Fibroblast of lung (primary cell): ENCODE results near the gene KIAA1614. TPM values are rescaled to one million over a fixed set of nuclear protein-coding genes. Genes with fewer than 3 reads are reported as not detected.

Experiments used
- DNase-seq, 2 donors: peaks; one replicate each; pipeline versions ENCODE4 v3.0.0 to v3.0.0-alpha.2; 2010; ENCODE audit warnings: low read depth in 2 of 2
- H2AFZ ChIP-seq: 2 replicates; pipeline ENCODE4 v1.5.1; 2012; ENCODE audit warnings: low read length, control low read depth, inconsistent platforms
- H3K27ac ChIP-seq: 2 replicates; pipeline ENCODE4 v1.5.1; 2011; ENCODE audit warnings: low read length, control low read depth; ENCODE audit not compliant: insufficient read depth
- H3K27me3 ChIP-seq: 2 replicates; pipeline ENCODE4 v1.5.1; 2011; ENCODE audit warnings: mild to moderate bottlenecking, low read length; ENCODE audit not compliant: control insufficient read depth, insufficient read depth
- H3K36me3 ChIP-seq: 2 replicates; pipeline ENCODE4 v1.5.1; 2011; ENCODE audit warnings: low read length; ENCODE audit not compliant: control insufficient read depth, insufficient read depth
- H3K4me1 ChIP-seq: 2 replicates; pipeline ENCODE4 v1.5.1; 2011; ENCODE audit warnings: low read length; ENCODE audit not compliant: control insufficient read depth, insufficient read depth; ENCODE audit errors: extremely low read depth
- H3K4me2 ChIP-seq: 2 replicates; pipeline ENCODE4 v1.5.1; 2011; ENCODE audit warnings: low read length, control low read depth; ENCODE audit not compliant: insufficient read depth; ENCODE audit errors: extremely low read depth
- H3K4me3 ChIP-seq, 4 experiments: fragments of 200-600 bp in 1 of 4; sonication (generic) in 1 of 4; replicated peaks in 1 of 4; 2 replicates each; pipeline ENCODE4 v1.5.1; 2011 to 2016; ENCODE audit warnings: low read length in 4 of 4, low read depth in 3 of 4, mild to moderate bottlenecking in 3 of 4, control low read depth in 2 of 4, inconsistent platforms in 1 of 4, mixed read lengths in 1 of 4; ENCODE audit not compliant: insufficient read depth in 1 of 4; ENCODE audit errors: control extremely low read depth in 1 of 4
- H3K79me2 ChIP-seq: 2 replicates; pipeline ENCODE4 v1.5.1; 2012; ENCODE audit warnings: mild to moderate bottlenecking, low read length, inconsistent platforms; ENCODE audit not compliant: control insufficient read depth, insufficient read depth
- H3K9ac ChIP-seq: 2 replicates; pipeline ENCODE4 v1.5.1; 2011; ENCODE audit warnings: mild to moderate bottlenecking, low read length, control low read depth; ENCODE audit not compliant: insufficient read depth
- H3K9me3 ChIP-seq: 2 replicates; pipeline ENCODE4 v1.5.1; 2012; ENCODE audit warnings: low read depth, low read length; ENCODE audit not compliant: control insufficient read depth, insufficient read depth
- H4K20me1 ChIP-seq: 2 replicates; pipeline ENCODE4 v1.5.1; 2011; ENCODE audit warnings: low read length; ENCODE audit not compliant: control insufficient read depth, insufficient read depth; ENCODE audit errors: extremely low read depth
- EZH2 ChIP-seq: IDR thresholded peaks from 2 replicates; pipeline ENCODE4 v1.5.1; 2012; ENCODE audit warnings: low read length, control low read depth, mild to moderate bottlenecking; ENCODE audit errors: missing control alignments
- polyA plus RNA-seq, 2 donors: library from polyadenylated mRNA; depleted of rRNA in 1 of 2; stranded (reverse) in 1 of 2; unstranded in 1 of 2; fragments of >200 nt; gene quantifications; 2 replicates each; pipeline ENCODE4 v1.2.1, GENCODE V29; 2011 to 2012; ENCODE audit warnings: missing spikeins in 1 of 2
- total RNA-seq: library from RNA; depleted of rRNA; stranded (reverse); fragments of >200 nt; gene quantifications from 2 replicates; pipeline ENCODE4 v1.2.1, GENCODE V29; 2014
- TF ChIP-seq, protein P1 (sequence below), 2 donors: IDR thresholded peaks in 1 of 2; conservative IDR thresholded peaks in 1 of 2; 1 replicate in 1 of 2; 2 replicates in 1 of 2; pipeline ENCODE4 v1.5.1; 2011 to 2012; ENCODE audit warnings: low read length in 2 of 2, control low read depth in 1 of 2, inconsistent platforms in 1 of 2, low read depth in 1 of 2, mild to moderate bottlenecking in 1 of 2

The KIAA1614 gene
- total and polyA plus RNA-seq, 2 donors (not counting 1 experiment from before 2014, with no cell fraction given) = 3.0 to 8.1 TPM

DNA sequence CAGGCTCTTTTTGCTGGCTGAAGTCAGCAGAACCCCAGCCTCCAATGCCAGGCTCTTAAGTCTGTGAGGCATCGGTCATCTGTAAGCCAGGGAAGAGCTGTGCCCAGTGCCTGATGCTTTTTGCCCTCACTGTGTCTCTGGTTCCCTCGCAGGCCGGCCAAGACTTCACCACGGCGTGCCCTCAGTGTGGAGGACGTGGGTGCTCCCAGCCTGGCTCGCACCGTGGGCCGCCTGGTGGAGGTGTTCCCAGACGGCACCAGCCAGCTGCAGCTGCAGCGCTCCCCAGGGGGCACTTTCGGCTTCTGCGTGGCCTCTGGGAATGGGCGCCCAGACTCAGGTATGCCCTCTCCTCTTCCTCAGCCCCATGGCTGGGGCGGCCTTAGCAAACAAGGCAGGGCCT lies 32.5 kb downstream of the KIAA1614 start:
- Histone ChIP-seq H3K4me3 (no peak overlapping the region), H3K27me3 (no peaks in the 10 kb centered on the region), H2AFZ (no peak overlapping the region), H3K9ac (no peak overlapping the region), H3K4me1 (no peaks in the 10 kb centered on the region), H3K79me2 (no peaks in the 10 kb centered on the region), H3K4me2 (no peak overlapping the region), H3K9me3 (no peaks in the 10 kb centered on the region), H3K36me3 (peaks cover 3% of the 10 kb centered on the region), H4K20me1 (no peaks in the 10 kb centered on the region), H3K27ac (no peak overlapping the region)
- no peak for DNase-seq
- TF ChIP-seq, protein P1, sequence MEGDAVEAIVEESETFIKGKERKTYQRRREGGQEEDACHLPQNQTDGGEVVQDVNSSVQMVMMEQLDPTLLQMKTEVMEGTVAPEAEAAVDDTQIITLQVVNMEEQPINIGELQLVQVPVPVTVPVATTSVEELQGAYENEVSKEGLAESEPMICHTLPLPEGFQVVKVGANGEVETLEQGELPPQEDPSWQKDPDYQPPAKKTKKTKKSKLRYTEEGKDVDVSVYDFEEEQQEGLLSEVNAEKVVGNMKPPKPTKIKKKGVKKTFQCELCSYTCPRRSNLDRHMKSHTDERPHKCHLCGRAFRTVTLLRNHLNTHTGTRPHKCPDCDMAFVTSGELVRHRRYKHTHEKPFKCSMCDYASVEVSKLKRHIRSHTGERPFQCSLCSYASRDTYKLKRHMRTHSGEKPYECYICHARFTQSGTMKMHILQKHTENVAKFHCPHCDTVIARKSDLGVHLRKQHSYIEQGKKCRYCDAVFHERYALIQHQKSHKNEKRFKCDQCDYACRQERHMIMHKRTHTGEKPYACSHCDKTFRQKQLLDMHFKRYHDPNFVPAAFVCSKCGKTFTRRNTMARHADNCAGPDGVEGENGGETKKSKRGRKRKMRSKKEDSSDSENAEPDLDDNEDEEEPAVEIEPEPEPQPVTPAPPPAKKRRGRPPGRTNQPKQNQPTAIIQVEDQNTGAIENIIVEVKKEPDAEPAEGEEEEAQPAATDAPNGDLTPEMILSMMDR (conservative IDR thresholded peaks at IDR 0.05 in 1 of 2, IDR thresholded peaks at IDR 0.05 in 1 of 2; ENCODE audit: low read depth in 1 of 2, low read length in 2 of 2) = no peak
- no peak for TF ChIP-seq EZH2

DNA sequence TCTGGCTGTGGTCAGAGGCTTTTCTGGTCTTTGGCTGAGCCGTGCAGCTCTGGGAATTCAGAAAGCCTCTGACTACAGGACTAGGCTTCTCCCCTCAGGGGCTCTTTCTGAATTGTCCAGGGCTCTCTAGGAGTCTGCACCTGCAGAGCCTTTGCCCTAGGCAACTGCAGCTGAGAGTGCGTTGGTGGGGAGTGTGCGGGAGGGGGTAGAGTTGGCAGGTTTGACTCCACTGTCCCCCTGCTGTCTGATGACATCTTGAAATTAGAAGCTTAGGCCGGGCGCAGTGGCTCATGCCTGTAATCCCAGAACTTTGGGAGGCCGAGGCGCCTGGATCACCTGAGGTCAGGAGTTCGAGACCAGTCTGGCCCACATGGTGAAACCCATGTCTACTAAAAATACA lies 32.9 kb downstream of the KIAA1614 start:
- TF ChIP-seq, protein P1 (conservative IDR thresholded peaks at IDR 0.05 in 1 of 2, IDR thresholded peaks at IDR 0.05 in 1 of 2; ENCODE audit: low read depth in 1 of 2, low read length in 2 of 2) = no peak
- TF ChIP-seq EZH2 = no peak
- no peaks in the 10 kb centered on the region for H3K4me1 ChIP-seq
- H4K20me1 ChIP-seq = no peaks in the 10 kb centered on the region
- H3K9ac ChIP-seq = no peak overlapping the region
- H3K27ac ChIP-seq = no peak overlapping the region
- no peak overlapping the region for H3K4me3 ChIP-seq
- no peak for DNase-seq
- peaks cover 5% of the 10 kb centered on the region for H3K36me3 ChIP-seq
- no peaks in the 10 kb centered on the region for H3K79me2 ChIP-seq
- H3K4me2 ChIP-seq = no peak overlapping the region
- no peaks in the 10 kb centered on the region for H3K27me3 ChIP-seq
- no peaks in the 10 kb centered on the region for H3K9me3 ChIP-seq
- no peak overlapping the region for H2AFZ ChIP-seq

DNA sequence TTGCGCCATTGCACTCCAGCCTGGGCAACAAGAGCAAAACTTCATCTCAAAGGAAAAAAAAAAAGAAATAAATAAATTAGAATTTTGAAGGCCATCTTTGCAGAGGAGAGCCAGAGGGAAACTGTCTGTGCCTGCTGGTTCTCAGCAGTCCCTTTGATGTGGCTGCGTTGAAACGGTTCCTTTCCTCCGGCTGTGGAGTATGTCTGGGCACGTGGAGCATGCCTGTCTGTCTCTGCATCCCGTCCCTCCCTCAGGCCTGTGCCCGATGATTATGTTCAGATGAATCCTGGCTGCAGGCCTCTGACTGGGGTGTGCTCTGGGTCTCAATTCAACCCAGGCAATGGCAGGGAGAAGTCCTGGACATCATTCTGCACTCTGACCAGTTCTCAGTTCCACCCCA lies 33.4 kb downstream of the KIAA1614 start:
- Histone ChIP-seq H3K36me3 (peaks cover 5% of the 10 kb centered on the region), H3K4me1 (no peaks in the 10 kb centered on the region), H3K9me3 (no peaks in the 10 kb centered on the region), H3K27ac (no peak overlapping the region), H3K4me3 (no peak overlapping the region), H2AFZ (no peak overlapping the region), H3K9ac (no peak overlapping the region), H3K27me3 (no peaks in the 10 kb centered on the region), H3K4me2 (no peak overlapping the region), H4K20me1 (no peaks in the 10 kb centered on the region), H3K79me2 (no peaks in the 10 kb centered on the region)
- no peak for DNase-seq
- TF ChIP-seq EZH2 = no peak
- TF ChIP-seq, protein P1 (conservative IDR thresholded peaks at IDR 0.05 in 1 of 2, IDR thresholded peaks at IDR 0.05 in 1 of 2; ENCODE audit: low read depth in 1 of 2, low read length in 2 of 2) = no peak
